Amniotic stem cell (primary cell): Measurements from ENCODE around the gene GTF2IRD1.
"Not testable (repeated sequence)": the region's sequence is repeated elsewhere in the genome, so short reads cannot be mapped to it uniquely, and the experiment has no call there.

Source experiments
- DNase-seq: peaks from one replicate; lab custom pipeline; 2025; lab: John Stamatoyannopoulos, UW

Gene GTF2IRD1

DNA sequence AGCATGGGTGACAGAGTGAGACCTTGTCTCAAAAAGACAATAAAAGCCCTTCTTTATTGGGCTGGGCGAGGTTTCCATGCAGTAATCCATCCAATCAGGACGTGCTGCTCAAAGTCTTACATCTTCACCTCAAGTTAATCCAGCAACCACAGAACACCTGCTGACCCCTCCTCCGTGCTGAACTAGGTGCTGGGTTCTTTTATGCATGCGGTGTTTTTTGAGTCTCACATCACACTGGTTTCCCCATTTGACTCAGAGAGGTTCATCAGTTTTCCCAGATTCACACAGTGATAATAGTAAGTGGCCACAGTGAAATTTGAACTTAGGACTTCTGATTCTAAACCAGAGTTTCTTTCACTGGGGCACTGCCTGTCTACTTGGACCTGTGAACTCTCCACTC lies 145.5 kb downstream of the GTF2IRD1 start:
- no peak for DNase-seq

DNA sequence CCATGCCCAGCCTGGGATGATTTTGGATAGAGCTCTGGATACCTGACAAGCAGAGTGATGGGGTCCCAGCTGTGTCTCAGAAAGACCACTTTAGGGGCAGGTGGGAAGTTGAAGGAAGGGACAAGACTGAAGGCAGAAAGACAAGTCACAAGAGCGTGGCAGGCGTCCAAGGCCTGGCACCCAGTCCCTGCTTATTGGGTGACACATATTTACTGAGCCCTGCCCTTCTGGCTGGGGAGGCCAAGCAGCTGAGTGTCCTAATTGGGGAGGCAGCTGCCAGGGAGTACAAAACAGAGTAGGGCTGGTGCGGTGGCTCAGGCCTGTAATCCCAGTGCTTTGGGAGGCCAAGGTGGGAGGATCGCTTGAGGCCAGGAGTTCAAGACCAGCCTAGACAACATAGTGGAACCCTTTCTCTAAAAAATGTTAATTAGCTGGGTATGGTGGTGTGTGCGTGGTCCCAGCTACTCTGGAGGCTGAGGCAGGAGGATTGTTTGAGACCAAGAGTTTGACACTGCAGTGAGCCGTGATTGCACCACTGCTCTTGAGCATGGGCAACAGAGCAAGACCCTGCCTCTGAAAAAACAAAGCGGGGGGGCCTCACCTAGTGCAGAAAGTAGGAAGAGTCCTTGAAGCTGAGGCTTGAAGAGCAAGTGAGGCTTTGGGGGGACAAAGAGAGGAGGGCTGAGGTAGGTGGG lies 150.8 kb downstream of the GTF2IRD1 start:
- no peak for DNase-seq

DNA sequence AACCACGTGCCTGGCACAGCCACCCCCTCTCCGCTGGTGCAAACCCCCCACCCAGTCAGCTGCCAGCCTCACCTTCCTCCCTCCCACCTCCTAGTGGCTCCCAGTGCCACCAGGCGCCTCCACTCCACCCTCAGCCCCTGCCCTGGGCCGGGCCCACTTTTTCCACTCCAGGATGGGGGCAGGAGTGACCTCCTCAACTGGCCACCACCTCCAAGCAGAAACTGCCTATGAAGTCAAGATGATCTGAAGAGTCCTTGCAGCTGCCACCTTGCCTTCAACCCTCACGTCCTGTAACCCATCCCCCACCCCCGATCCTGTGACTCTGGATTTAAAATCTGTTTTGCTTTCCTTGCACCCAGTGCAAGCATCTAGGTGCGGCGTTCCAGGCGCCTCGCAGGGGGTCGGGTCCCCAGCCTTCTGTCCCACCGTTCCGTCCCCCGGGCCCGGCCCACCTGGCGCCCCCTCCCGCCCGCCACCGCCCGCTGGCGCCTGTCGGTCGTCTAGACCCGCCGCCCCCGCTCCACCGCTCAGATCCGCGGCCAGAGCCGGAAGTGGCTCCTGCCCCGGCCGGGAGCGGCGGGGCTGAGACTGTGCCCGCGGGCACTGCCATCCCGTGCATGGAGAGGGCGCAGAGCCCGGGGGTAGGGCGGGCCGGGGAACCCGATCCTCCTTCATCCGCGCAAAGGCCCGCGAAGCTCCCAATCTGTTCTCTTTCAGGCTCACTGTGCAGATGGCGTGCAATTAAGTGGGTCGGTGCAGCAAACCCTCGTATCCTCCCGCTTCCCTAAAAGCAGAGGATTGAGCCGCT lies 152.6 kb downstream of the GTF2IRD1 start:
- peak; percentile 8 for DNase-seq

DNA sequence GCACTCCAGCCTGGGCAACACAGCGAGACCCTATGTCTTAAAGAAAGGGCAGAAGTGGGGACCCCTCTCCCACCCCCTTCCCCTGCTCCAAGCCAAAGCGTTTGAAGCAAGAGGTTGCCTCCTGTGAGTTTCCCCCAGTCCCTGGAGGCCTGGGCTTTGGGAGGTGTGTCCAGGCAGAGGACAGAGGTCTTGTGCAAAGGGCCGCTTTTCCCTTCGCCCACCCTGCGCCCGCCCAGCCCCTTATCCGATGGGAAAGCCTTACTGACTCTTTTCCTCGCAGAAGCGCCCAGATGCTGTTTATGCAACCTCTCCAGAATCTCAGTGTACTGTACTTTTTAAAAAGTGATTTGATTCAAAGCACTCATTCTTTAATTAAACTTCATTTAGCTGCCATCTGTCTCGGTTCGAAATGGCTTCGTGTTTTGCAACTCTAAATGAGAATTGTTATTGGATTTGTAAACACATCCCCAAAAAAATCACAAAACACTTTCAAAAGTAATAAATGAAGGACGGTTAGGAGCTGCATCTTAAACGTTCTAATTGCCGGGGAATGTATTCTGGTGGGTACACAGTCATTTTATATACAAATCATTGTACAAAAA lies 153.3 kb downstream of the GTF2IRD1 start:
- DNase-seq, result no peak

DNA sequence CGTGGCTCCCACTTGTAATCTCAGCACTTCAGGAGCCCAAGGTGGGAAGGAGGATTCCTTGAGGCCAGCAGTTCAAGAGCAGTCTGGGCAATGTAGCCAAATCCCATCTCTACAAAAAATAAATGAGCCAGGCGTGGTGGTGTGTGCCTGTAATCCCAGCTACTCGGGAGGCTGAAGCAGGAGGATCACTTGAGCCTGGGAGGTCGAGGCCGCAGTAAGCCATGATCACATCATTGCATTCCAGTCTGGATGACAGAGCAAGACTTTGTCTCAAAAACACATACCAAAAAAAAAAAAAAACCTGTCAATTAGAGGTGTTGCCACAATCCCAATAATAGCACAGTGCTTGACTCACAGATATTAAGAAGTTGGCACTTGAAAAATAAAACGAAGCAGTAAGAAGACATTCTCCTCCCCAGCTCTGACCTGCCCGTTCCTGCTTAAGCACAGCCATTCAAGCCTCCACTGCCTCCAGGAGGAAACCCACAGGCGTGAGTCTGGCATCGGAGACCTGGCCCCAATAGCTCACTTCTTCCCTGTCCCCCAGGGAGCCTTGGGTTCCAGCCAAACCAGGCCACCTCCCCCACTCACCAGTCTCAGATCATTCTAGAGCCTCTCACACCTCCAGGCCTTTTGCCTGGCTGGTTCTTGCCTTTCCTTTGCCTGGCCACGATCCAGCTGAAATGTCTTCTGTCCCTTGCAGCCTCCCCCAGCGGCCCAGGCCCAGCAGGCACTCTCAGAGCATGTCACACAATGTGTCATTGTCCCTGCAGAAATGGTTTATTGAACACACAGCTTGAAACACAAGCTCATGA lies 158.5 kb downstream of the GTF2IRD1 start:
- no peak for DNase-seq

DNA sequence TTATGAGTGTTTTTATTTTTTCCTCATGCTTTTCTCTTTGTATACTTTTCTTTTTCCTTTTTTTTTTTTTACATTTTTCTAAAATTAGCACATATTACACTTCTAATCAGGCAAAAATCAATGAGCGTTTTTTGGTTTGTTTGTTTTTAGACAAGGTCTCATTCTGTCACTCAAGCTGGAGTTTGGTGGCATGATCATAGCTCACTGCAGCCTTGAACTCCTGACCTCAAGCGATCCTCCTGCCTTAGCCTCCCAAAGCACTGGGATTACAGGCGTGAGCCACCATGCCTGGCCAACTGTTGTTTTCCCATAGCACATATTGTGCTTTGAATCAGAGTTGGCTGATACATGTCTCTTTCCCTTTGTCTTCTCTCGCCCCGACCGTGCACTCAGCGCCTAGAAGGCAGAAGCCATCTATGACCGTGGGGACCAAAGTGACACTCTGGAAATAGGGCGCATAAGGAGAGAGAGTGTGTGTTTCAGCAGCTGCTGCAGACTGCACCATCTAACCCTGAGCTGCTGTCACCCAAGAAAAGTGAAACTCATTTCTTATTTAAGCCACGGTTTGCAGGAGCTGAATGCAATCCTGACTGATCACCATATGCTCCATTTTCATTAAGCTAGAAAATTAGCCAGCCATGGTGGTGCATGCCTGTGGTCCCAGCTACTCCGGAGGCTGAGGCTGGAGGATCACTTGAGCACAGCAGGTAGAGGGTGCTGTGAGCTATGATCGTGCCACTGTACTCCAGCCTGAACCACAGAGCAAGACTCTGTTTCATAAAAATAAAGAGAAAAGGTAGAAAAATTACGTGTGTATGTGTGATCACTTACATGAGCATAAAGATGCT lies 162.5 kb downstream of the GTF2IRD1 start:
- DNase-seq, result no peak

DNA sequence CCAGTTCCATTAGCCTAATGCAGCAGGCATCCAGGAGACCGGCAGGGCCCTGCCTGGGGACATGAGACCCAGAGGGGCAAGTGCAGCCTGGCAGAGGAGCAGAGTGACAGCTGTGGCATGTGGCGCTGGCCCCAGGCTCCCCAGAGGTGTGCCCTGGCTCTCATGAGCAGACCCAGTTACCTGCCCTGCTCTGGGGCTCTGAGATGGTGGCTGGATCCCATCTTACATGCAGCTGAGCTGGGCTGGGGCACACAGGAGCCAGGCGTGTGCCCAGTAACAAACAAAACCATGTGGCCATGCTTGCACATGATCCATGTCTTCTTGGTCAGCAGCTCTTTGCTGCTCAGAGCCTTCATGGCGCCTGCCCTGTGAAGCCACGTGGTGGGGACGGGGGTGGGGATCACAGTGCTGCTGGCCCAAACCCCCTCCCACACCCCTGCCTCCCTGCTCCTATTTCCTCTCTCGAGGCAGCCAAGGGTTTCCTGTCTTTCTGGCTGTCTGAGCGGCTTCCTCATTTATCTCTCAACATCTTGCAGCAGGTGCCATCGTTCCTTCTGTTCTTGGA lies 163.6 kb downstream of the GTF2IRD1 start:
- no peak for DNase-seq

DNA sequence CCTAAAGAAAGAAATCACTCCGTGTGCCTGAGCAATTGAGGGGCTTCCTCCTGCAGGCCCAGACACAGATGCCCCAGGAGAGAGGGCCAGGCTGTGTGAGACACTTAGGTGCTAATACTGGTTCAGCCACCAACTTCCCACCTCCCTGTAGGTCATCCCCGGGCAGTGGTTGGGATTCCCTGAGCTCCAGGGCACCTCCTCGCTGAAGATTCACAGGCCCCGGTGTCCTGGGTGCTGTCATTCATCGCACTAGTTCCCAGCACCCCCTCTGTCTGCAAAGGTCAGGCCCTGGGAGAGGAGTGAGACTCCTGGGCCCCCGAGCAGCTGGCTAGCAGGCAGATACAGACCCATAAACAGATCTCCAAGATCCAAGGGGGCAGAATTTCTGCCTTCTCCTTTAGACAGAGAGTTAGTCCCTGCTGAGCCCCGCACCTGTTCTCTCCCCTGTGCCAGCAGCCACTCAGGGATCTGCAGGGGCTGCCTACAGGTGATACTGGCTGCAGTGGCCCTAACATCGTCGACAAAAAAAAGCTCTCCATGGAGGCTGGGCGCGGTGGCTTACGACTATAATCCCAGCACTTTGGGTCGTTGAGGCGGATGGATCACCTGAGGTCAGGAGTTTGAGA lies 165.6 kb downstream of the GTF2IRD1 start:
- DNase-seq, result no peak

DNA sequence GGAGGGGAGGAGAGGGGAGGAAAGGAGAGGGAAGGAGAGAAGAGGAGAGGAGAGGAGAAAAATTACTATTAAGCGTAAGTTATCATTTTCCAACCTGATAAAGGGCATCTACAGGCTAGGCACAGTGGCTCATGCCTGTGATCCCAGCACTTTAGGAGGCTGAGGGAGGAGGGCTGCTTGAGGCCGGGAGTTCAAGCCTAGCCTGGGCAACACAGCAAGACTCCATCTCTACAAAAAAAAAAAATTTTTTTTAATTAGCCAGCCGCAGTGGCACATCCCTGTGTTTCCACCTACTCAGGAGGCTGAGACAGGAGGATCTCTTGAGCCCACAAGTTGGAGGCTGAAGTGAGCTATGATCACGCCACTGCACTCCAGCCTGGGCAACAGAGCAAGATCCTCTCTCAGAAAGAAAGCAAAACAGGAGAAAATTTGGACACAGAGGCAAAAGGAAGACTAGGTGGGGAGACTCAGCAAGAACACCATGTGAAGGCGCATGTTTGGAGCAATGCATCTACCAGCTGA lies 168.6 kb downstream of the GTF2IRD1 start:
- DNase-seq, result no peak

DNA sequence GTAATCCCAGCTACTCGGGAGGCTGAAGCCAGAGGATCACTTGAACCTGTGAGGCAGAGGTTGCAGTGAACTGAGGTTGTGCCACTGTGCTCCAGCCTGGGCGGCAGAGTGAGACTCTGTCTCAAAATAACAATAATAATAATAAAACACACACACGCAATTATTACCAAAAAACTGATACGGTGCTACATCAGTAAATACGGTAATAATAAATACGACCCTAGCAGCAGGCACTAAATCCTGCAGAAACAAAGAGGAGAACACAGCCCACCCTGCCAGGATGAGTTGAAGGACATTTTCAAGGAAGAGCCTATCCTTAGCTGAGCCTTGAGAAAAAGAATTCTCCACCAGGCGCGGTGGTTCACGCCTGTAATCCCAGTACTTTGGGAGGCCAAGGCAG lies 169.4 kb downstream of the GTF2IRD1 start:
- DNase-seq, result no peak

DNA sequence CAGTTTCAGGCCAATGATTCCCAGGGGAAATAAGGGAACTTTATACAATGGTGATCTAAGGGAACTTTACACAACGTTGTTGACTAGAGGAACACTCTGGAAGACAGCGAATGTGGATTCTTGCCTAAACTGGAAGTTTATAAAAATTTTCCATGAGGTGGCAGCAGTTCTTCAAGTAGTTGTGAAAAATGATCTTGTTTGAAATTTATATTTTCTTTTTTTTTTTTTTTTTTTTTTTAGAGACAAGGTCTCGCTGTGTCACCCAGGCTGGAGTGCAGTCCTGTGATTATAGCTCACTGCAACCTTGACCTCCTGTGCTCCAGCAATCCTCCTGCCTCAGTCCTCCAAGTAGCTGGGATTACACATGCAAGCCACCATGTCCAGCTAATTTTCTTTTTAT lies 171.7 kb downstream of the GTF2IRD1 start:
- DNase-seq, result peak; percentile 41

DNA sequence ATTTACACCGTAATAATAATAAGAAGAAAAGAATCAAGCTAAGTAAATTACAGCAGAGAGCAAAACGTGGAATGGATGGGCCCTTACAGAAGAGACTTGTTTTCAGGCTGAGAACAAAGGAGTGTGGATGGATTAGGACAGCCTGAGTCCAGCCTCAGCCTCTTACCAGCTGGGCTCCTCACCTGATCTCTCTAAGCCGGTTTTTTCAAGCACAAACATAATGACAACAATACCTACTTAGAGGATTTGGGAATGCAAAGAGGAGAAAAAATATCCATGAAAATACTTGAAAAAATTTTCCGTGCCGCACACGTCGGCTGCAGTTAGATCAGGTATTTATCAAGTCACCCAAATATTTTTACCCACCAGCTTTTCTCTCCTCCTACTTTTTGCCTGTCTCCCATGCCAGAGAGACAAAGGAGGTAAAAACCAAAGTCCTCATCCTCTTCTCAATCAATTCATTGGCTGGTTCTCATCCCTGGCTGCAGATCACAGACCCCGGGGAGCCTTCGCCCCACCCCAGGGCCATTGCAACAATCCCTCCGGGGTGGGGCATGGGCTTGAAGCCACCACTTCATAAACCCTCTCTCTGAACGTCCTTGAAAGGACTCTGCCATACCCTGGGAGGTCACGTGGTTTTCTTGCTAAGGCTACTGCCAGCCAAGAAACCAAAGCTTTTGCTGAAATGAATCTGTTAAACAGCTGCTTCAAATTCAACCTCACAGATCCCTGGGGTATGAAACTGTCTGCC lies 174.1 kb downstream of the GTF2IRD1 start:
- no peak for DNase-seq

DNA sequence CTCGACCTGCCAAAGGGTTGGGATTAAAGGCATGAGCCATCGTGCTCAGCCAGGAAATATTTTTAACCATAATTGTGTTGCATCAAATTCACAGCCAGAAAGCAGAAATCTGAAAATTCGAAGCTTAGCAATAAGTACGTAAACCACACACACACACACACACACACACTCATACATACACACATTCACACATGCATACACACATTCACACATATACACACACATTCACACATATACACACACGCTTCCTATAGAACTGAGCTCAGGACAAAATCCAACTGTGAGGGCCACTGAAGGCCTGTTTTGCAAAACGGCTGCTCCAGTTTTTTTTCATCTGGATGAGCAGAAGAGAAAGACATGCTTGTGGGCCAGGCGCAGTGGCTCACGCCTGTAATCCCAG lies 178.8 kb downstream of the GTF2IRD1 start:
- DNase-seq, result no peak

DNA sequence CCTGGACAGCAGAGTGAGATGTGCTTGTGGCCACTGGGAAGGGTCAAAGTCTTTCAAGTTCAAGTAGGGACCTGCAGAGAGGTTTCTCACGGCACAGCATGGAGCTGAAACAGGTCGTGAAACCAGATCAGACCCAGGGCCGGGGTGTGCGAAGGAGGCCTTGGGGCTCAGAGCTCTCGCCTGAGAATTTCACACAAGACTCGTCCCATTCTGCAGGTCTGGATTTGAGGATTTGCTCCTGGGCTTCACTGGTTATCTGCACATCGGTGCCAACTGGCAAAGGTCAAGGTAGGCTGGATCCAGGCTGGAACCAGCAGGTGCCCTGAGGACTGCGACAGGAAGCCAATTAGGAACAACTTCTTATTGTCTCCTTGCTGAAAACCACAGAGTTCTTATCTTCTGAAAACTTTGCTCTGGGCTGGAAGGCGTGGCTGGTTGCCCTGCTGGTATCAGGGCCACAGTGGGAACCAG lies 179.8 kb downstream of the GTF2IRD1 start:
- no peak for DNase-seq

DNA sequence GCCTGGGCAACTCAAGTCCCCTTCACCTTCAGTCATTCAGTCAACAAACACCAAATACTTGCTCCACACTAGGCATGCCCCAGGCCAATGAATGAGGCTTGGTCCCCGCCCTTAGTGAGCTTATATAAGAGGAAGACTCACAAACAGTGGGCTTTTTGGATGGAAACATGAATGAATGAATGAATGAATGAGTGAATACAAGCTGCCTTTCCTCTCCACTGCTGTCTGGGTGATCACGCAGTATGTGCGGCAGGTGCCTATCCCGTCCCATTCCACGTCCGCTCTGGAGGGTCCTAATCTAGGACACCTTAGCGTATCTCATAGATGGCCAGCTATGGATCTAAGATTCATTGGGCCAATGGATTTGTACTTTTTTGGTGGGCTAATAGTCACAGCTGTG lies 184.0 kb downstream of the GTF2IRD1 start:
- no peak for DNase-seq

DNA sequence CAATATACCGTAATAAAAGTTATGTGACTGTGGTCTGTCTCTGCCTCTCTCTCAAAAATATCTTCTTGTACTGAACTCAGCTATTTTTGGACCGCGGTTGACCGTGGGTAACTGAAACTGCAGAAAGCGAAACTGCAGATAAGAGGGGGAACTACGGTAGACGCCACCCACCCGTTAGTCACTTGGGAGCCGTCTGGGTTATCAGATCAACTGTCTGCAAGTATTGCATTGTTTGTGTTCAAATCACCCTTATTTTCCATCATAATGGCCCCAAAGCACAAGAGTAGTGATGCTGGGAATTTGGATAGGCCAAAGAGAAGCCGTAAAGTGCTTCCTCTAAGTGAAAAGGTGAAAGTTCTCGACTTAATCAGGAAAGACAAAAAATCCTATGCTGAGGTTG lies 196.3 kb downstream of the GTF2IRD1 start:
- not testable (repeated sequence) for DNase-seq

DNA sequence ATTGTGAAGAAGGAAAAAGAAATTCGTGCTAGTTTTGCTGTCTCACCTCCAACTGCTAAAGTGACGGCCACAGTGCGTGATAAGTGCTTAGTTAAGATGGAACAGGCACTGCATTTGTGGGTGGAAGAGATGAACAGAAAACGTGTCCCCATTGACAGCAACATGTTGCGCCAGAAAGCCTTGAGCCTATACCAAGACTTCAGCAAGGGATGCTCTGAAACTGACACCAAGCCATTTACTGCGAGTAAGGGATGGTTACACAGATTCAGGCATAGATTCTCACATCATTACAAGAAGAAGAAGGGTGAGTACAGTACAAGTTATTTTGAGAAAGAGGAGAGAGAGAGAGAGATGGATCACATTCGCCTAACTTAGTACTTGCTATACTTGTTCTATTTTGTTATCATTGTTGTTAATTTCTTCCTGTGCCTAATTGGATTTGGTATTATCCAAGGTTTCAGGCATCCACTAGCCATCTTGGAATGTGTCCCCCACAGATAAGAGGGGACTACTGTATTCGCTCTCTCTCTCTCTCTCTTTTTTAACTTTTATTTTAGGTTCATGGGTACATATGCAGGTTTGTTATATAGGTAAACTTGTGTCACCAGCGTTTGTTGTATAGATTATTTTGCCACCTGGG lies 196.9 kb downstream of the GTF2IRD1 start:
- DNase-seq, result not testable (repeated sequence)

DNA sequence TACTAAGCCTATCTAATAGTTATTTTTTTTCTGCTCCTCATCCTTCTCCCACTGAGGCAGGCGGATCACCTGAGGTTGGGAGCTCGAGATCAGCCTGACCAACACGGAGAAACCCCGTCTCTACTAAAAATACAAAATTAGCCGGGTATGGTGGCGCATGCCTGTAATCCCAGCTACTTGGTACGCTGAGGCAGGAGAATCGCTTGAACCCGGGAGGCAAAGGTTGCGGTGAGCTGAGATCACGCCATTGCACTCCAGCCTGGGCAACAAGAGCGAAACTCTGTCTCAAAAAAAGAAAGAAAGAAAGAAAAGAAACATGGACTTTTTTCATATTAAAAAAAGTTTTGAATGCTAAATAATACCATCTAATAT lies 197.4 kb downstream of the GTF2IRD1 start:
- not testable (repeated sequence) for DNase-seq
